ENCODE results near the gene RNF26.

RNF26 gene

DNA sequence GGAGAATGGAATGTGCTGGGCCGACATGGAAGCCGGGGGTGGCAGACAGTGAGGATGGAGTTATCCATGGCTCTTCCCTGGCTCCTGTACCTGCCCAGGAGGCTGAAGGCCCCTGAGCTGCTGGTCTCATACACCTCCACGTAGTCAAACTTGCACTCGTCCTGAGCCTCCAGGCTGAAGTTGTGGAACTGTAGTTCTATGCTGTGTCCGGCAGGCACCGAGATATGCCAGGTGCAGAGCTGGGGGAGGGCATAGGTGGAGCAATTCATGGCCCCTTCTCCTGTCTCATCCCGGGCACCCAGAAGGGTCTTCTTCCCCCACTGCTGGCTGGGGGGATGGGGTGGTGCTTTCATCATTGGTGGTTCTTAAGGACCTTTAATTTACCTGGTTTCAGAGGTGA lies 9.4 kb downstream of the RNF26 start:
- TF ChIP-seq, protein P1, sequence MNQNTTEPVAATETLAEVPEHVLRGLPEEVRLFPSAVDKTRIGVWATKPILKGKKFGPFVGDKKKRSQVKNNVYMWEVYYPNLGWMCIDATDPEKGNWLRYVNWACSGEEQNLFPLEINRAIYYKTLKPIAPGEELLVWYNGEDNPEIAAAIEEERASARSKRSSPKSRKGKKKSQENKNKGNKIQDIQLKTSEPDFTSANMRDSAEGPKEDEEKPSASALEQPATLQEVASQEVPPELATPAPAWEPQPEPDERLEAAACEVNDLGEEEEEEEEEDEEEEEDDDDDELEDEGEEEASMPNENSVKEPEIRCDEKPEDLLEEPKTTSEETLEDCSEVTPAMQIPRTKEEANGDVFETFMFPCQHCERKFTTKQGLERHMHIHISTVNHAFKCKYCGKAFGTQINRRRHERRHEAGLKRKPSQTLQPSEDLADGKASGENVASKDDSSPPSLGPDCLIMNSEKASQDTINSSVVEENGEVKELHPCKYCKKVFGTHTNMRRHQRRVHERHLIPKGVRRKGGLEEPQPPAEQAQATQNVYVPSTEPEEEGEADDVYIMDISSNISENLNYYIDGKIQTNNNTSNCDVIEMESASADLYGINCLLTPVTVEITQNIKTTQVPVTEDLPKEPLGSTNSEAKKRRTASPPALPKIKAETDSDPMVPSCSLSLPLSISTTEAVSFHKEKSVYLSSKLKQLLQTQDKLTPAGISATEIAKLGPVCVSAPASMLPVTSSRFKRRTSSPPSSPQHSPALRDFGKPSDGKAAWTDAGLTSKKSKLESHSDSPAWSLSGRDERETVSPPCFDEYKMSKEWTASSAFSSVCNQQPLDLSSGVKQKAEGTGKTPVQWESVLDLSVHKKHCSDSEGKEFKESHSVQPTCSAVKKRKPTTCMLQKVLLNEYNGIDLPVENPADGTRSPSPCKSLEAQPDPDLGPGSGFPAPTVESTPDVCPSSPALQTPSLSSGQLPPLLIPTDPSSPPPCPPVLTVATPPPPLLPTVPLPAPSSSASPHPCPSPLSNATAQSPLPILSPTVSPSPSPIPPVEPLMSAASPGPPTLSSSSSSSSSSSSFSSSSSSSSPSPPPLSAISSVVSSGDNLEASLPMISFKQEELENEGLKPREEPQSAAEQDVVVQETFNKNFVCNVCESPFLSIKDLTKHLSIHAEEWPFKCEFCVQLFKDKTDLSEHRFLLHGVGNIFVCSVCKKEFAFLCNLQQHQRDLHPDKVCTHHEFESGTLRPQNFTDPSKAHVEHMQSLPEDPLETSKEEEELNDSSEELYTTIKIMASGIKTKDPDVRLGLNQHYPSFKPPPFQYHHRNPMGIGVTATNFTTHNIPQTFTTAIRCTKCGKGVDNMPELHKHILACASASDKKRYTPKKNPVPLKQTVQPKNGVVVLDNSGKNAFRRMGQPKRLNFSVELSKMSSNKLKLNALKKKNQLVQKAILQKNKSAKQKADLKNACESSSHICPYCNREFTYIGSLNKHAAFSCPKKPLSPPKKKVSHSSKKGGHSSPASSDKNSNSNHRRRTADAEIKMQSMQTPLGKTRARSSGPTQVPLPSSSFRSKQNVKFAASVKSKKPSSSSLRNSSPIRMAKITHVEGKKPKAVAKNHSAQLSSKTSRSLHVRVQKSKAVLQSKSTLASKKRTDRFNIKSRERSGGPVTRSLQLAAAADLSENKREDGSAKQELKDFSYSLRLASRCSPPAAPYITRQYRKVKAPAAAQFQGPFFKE (tag by site-specific recombination; IDR thresholded peaks at IDR 0.05; ENCODE audit: borderline replicate concordance), result no peak
- TF ChIP-seq, protein P2, sequence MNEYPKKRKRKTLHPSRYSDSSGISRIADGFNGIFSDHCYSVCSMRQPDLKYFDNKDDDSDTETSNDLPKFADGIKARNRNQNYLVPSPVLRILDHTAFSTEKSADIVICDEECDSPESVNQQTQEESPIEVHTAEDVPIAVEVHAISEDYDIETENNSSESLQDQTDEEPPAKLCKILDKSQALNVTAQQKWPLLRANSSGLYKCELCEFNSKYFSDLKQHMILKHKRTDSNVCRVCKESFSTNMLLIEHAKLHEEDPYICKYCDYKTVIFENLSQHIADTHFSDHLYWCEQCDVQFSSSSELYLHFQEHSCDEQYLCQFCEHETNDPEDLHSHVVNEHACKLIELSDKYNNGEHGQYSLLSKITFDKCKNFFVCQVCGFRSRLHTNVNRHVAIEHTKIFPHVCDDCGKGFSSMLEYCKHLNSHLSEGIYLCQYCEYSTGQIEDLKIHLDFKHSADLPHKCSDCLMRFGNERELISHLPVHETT (tag by site-specific recombination; IDR thresholded peaks at IDR 0.05), result no peak
- TF ChIP-seq GLI4 (tag by site-specific recombination; IDR thresholded peaks at IDR 0.05) (no peak), SETDB1 (IDR thresholded peaks at IDR 0.05; ENCODE audit: insufficient read length, low read length) (no peak), ZNF121 (tag by site-specific recombination; IDR thresholded peaks at IDR 0.05) (no peak), ZNF175 (tag by site-specific recombination; IDR thresholded peaks at IDR 0.05) (no peak), ZNF10 (tag by site-specific recombination; IDR thresholded peaks at IDR 0.05) (no peak), ZNF48 (tag by site-specific recombination; IDR thresholded peaks at IDR 0.05) (no peak)
- no peaks in the 10 kb centered on the region for H3K36me3 ChIP-seq (ENCODE audit: control insufficient read depth in 2 of 2, insufficient read depth in 1 of 2, low read length in 2 of 2)
- no peaks in the 10 kb centered on the region for H3K9me3 ChIP-seq (ENCODE audit: control insufficient read depth, insufficient read depth, low read depth, low read length)
- no peak overlapping the region for H3K27ac ChIP-seq (ENCODE audit: extremely low read depth, low read depth, low read length)
- no peak overlapping the region for H3K4me3 ChIP-seq (ENCODE audit: low read depth, low read length)
- ChIA-PET CTCF (interaction anchor here (0.6 to 2.3 kb wide), 6 partner anchors 22 to 131 kb away, joined by 3 to 8 read pairs (median 4); no protein-coding TSS in a partner anchor), POLR2A (no interaction called here)
- H3K4me1 ChIP-seq (ENCODE audit: control insufficient read depth, insufficient read depth, low read length), result no peaks in the 10 kb centered on the region; the same call in 1 of the 2 replicates

DNA sequence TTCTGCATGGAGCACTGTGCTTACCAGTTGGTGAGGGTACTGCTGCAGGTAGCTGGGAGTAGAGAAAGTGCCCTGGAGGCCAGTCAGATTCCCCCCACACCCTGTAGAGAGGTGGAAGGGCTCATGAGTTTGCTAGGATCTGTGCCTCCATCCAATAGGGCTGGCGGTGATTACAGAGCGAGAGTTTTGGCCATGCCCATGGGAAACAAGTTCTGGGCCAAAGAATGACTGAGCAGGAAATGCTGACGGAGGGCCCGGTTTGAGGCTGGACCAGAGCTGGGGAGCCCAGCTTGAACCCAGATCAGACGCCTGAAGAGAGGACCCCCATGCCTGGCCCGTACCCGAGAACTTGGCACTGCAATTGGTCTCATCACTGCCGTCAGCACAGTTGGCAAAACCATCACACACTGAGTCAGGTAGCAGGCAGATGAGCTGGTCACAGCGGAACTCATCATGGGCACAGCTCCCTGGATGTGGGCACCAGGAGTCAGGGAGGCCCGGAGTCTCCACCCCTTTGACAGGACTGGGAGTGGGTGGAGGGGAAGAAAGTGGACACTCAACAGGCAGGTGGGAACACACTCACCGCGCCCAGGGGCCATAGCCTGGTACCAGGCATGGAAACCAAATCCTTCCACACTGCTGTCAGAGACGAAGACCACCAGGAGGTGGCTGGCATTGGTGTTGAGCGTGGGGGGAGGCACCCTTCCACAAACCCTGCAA lies 10.1 kb downstream of the RNF26 start:
- no peaks in the 10 kb centered on the region for H3K36me3 ChIP-seq (ENCODE audit: control insufficient read depth in 2 of 2, insufficient read depth in 1 of 2, low read length in 2 of 2)
- H3K4me1 ChIP-seq (ENCODE audit: control insufficient read depth, insufficient read depth, low read length), result no peaks in the 10 kb centered on the region; the same call in 1 of the 2 replicates
- no peak overlapping the region for H3K4me3 ChIP-seq (ENCODE audit: low read depth, low read length)
- no peak for TF ChIP-seq GLI4 (tag by site-specific recombination; IDR thresholded peaks at IDR 0.05)
- TF ChIP-seq, protein P3, sequence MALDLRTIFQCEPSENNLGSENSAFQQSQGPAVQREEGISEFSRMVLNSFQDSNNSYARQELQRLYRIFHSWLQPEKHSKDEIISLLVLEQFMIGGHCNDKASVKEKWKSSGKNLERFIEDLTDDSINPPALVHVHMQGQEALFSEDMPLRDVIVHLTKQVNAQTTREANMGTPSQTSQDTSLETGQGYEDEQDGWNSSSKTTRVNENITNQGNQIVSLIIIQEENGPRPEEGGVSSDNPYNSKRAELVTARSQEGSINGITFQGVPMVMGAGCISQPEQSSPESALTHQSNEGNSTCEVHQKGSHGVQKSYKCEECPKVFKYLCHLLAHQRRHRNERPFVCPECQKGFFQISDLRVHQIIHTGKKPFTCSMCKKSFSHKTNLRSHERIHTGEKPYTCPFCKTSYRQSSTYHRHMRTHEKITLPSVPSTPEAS (tag by site-specific recombination; IDR thresholded peaks at IDR 0.05), result no peak
- no peak for TF ChIP-seq ZNF112 (tag by site-specific recombination; IDR thresholded peaks at IDR 0.05)
- TF ChIP-seq, protein P4, sequence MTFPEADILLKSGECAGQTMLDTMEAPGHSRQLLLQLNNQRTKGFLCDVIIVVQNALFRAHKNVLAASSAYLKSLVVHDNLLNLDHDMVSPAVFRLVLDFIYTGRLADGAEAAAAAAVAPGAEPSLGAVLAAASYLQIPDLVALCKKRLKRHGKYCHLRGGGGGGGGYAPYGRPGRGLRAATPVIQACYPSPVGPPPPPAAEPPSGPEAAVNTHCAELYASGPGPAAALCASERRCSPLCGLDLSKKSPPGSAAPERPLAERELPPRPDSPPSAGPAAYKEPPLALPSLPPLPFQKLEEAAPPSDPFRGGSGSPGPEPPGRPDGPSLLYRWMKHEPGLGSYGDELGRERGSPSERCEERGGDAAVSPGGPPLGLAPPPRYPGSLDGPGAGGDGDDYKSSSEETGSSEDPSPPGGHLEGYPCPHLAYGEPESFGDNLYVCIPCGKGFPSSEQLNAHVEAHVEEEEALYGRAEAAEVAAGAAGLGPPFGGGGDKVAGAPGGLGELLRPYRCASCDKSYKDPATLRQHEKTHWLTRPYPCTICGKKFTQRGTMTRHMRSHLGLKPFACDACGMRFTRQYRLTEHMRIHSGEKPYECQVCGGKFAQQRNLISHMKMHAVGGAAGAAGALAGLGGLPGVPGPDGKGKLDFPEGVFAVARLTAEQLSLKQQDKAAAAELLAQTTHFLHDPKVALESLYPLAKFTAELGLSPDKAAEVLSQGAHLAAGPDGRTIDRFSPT (tag by site-specific recombination; IDR thresholded peaks at IDR 0.05), result no peak
- TF ChIP-seq, protein P5, sequence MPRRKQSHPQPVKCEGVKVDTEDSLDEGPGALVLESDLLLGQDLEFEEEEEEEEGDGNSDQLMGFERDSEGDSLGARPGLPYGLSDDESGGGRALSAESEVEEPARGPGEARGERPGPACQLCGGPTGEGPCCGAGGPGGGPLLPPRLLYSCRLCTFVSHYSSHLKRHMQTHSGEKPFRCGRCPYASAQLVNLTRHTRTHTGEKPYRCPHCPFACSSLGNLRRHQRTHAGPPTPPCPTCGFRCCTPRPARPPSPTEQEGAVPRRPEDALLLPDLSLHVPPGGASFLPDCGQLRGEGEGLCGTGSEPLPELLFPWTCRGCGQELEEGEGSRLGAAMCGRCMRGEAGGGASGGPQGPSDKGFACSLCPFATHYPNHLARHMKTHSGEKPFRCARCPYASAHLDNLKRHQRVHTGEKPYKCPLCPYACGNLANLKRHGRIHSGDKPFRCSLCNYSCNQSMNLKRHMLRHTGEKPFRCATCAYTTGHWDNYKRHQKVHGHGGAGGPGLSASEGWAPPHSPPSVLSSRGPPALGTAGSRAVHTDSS (tag by site-specific recombination; IDR thresholded peaks at IDR 0.05), result no peak
- H3K9me3 ChIP-seq (ENCODE audit: control insufficient read depth, insufficient read depth, low read depth, low read length), result no peaks in the 10 kb centered on the region
- no peak overlapping the region for H3K27ac ChIP-seq (ENCODE audit: extremely low read depth, low read depth, low read length)
- CTCF ChIA-PET, result interaction anchor here (0.8 to 2.3 kb wide), 4 partner anchors 29 to 130 kb away, joined by 3 to 7 read pairs (median 4); no protein-coding TSS in a partner anchor
- POLR2A ChIA-PET, result no interaction called here

Measured in HEK293 (cell line).